Neural cell (in vitro differentiated cells): ENCODE results near the gene PLAU. TPM values are rescaled to one million over a fixed set of nuclear protein-coding genes. Genes with fewer than 3 reads are reported as not detected.

ENCODE experiments used
- H2AFZ ChIP-seq: fragments of 200-600, 300-800 bp; sonication (generic), shearing (Covaris generic); 2 replicates; pipeline ENCODE4 v1.6.0; 2014; ENCODE audit warnings: low read depth, mild to moderate bottlenecking, antibody characterized with exemption, low read length, moderate library complexity
- H3F3A ChIP-seq: fragments of 200-600 bp; shearing (Covaris generic); 2 replicates; pipeline ENCODE4 v1.6.1; 2016; ENCODE audit warnings: mild to moderate bottlenecking, moderate library complexity, mixed read lengths, antibody characterized with exemption, low read length; ENCODE audit not compliant: insufficient read depth, poor library complexity, severe bottlenecking
- H3K27ac ChIP-seq: fragments of 200-600, 300-800 bp; sonication (generic), shearing (Covaris generic); 2 replicates; pipeline ENCODE4 v1.5.1; 2014; ENCODE audit warnings: mild to moderate bottlenecking, low read length, moderate library complexity
- H3K27me3 ChIP-seq: fragments of 300-800, 200-600 bp; sonication (generic), shearing (Covaris generic); 2 replicates; pipeline ENCODE4 v1.6.0; 2014; ENCODE audit warnings: mild to moderate bottlenecking, low read depth, low read length, moderate library complexity; ENCODE audit not compliant: insufficient read depth
- H3K36me3 ChIP-seq: fragments of 300-800, 200-600 bp; sonication (generic), shearing (Covaris generic); 2 replicates; pipeline ENCODE4 v1.5.1; 2014; ENCODE audit warnings: mild to moderate bottlenecking, antibody characterized with exemption, low read length, moderate library complexity; ENCODE audit not compliant: insufficient read depth
- H3K4me2 ChIP-seq: fragments of 300-800, 200-600 bp; sonication (generic), shearing (Covaris generic); 2 replicates; pipeline ENCODE4 v1.6.0; 2014; ENCODE audit warnings: mild to moderate bottlenecking, low read length
- H3K4me3 ChIP-seq: fragments of 300-800, 200-600 bp; sonication (generic), shearing (Covaris generic); 2 replicates; pipeline ENCODE4 v1.5.1; 2014; ENCODE audit warnings: mild to moderate bottlenecking, low read length, moderate library complexity
- H3K79me2 ChIP-seq: fragments of 200-600 bp; shearing (Covaris generic); replicated peaks from 2 replicates; pipeline ENCODE4 v1.6.0; 2014; ENCODE audit warnings: mild to moderate bottlenecking, low read length, moderate library complexity; ENCODE audit not compliant: insufficient read depth
- H3K9ac ChIP-seq: fragments of 300-800, 200-600 bp; sonication (generic), shearing (Covaris generic); 2 replicates; pipeline ENCODE4 v1.6.1; 2016; ENCODE audit warnings: mild to moderate bottlenecking, low read length, mixed read lengths
- H3K9me2 ChIP-seq: fragments of 200-600 bp; shearing (Covaris generic); 2 replicates; pipeline ENCODE4 v1.6.1; 2016; ENCODE audit warnings: mild to moderate bottlenecking, low read length, mixed read lengths; ENCODE audit not compliant: insufficient read depth
- H3K9me3 ChIP-seq: fragments of 200-600, 300-800 bp; sonication (generic), shearing (Covaris generic); 2 replicates; pipeline ENCODE4 v1.6.1; 2016; ENCODE audit warnings: mild to moderate bottlenecking, mixed run types, low read length, moderate library complexity, mixed read lengths
- H4K20me1 ChIP-seq: fragments of 200-600 bp; shearing (Covaris generic); 2 replicates; pipeline ENCODE4 v1.6.1; 2016; ENCODE audit warnings: mild to moderate bottlenecking, mixed run types; ENCODE audit not compliant: insufficient read depth
- CTCF ChIP-seq: fragments of 450-650 bp; IDR thresholded peaks from 2 replicates; pipeline ENCODE4 v1.5.1; 2014; ENCODE audit warnings: antibody characterized with exemption, mild to moderate bottlenecking, moderate library complexity; ENCODE audit not compliant: poor library complexity, severe bottlenecking
- EP300 ChIP-seq: fragments of 450-650 bp; conservative IDR thresholded peaks from 2 replicates; pipeline ENCODE4 v1.6.1; 2014; ENCODE audit warnings: antibody characterized with exemption, mild to moderate bottlenecking, moderate library complexity; ENCODE audit not compliant: poor library complexity, severe bottlenecking
- EZH2 ChIP-seq: fragments of 200-600, 300-800 bp; shearing (Covaris generic), sonication (generic); IDR thresholded peaks from 2 replicates; pipeline ENCODE4 v1.6.1; 2014; ENCODE audit warnings: antibody characterized with exemption, low read length, borderline replicate concordance, mild to moderate bottlenecking; ENCODE audit not compliant: insufficient read depth, poor library complexity, severe bottlenecking
- MXI1 ChIP-seq: fragments of 450-650 bp; conservative IDR thresholded peaks from 2 replicates; pipeline ENCODE4 v1.6.1; 2014; ENCODE audit warnings: antibody characterized with exemption, mild to moderate bottlenecking; ENCODE audit not compliant: poor library complexity, severe bottlenecking
- POLR2AphosphoS5 ChIP-seq: IDR thresholded peaks from 2 replicates; pipeline ENCODE4 v1.6.1; 2012
- RAD21 ChIP-seq: fragments of 450-650 bp; conservative IDR thresholded peaks from 2 replicates; pipeline ENCODE4 v1.6.1; 2014; ENCODE audit warnings: antibody characterized with exemption, mild to moderate bottlenecking, moderate library complexity
- REST ChIP-seq: IDR thresholded peaks from 2 replicates; pipeline ENCODE4 v1.6.1; 2012; ENCODE audit warnings: borderline replicate concordance
- SMC3 ChIP-seq: fragments of 450-650 bp; conservative IDR thresholded peaks from 2 replicates; pipeline ENCODE4 v1.6.1; 2014; ENCODE audit warnings: antibody characterized with exemption, mild to moderate bottlenecking, moderate library complexity; ENCODE audit not compliant: poor library complexity
- TAF1 ChIP-seq: IDR thresholded peaks from 2 replicates; pipeline ENCODE4 v1.6.1; 2012; ENCODE audit warnings: low read depth
- polyA plus RNA-seq: library from polyadenylated mRNA; depleted of rRNA; stranded (reverse); fragments of >200 nt; gene quantifications from 2 replicates; pipeline ENCODE4 v1.2.3, GENCODE V29; 2014

The PLAU gene
- polyA plus RNA-seq, 1 donor from 2014 or later, result 1.1 TPM

GRCh38 chr10:73956476-73957359 lies 45.8 kb downstream of the PLAU start:
- no peak overlapping the region for H3K9ac ChIP-seq
- H3K4me2 ChIP-seq, result no peak overlapping the region
- no peaks in the 10 kb centered on the region for H3K27me3 ChIP-seq
- no peaks in the 10 kb centered on the region for H4K20me1 ChIP-seq
- no peaks in the 10 kb centered on the region for H3F3A ChIP-seq
- no peak overlapping the region for H3K27ac ChIP-seq
- no peak for TF ChIP-seq CTCF
- no peak overlapping the region for H3K4me3 ChIP-seq
- H3K9me2 ChIP-seq, result no peaks in the 10 kb centered on the region
- H3K79me2 ChIP-seq, result no peaks in the 10 kb centered on the region
- H3K9me3 ChIP-seq, result no peaks in the 10 kb centered on the region
- no peaks in the 10 kb centered on the region for H3K36me3 ChIP-seq
- no peak overlapping the region for H2AFZ ChIP-seq

GRCh38 chr10:73959484-73960243 lies 48.7 kb downstream of the PLAU start:
- H3K79me2 ChIP-seq, result no peaks in the 10 kb centered on the region
- H3K9me3 ChIP-seq, result no peaks in the 10 kb centered on the region
- H2AFZ ChIP-seq, result no peak overlapping the region
- H3K27me3 ChIP-seq, result no peaks in the 10 kb centered on the region
- no peaks in the 10 kb centered on the region for H3K36me3 ChIP-seq
- no peaks in the 10 kb centered on the region for H4K20me1 ChIP-seq
- TF ChIP-seq EP300 (no peak), MXI1 (no peak), REST (no peak), SMC3 (no peak)
- H3K9me2 ChIP-seq, result no peaks in the 10 kb centered on the region
- H3K27ac ChIP-seq, result no peak overlapping the region
- H3K4me3 ChIP-seq, result no peak overlapping the region
- H3F3A ChIP-seq, result no peaks in the 10 kb centered on the region
- H3K9ac ChIP-seq, result no peak overlapping the region
- no peak overlapping the region for H3K4me2 ChIP-seq

- H3K36me3 ChIP-seq, result no peaks in the 10 kb centered on the region
- H2AFZ ChIP-seq, result no peak overlapping the region
- no peaks in the 10 kb centered on the region for H3K9me3 ChIP-seq
- no peaks in the 10 kb centered on the region for H3K9me2 ChIP-seq
- no peaks in the 10 kb centered on the region for H4K20me1 ChIP-seq
- no peak overlapping the region for H3K4me3 ChIP-seq
- no peak overlapping the region for H3K4me2 ChIP-seq
- no peaks in the 10 kb centered on the region for H3K79me2 ChIP-seq
- H3K27ac ChIP-seq, result no peak overlapping the region
- H3K9ac ChIP-seq, result no peak overlapping the region
- no peaks in the 10 kb centered on the region for H3K27me3 ChIP-seq
- no peaks in the 10 kb centered on the region for H3F3A ChIP-seq
- TF ChIP-seq TAF1 (no peak), EP300 (no peak), REST (no peak), POLR2AphosphoS5 (no peak), SMC3 (no peak), MXI1 (no peak), RAD21 (no peak), EZH2 (no peak)
Measured at GRCh38 chr10:73962386-73962785, 51.5 kb downstream of the PLAU start.
